Keratinocyte (primary cell): Measurements from ENCODE around the gene PRPF18. TPM values are rescaled to one million over a fixed set of nuclear protein-coding genes. Genes with fewer than 3 reads are reported as not detected.

Experiments used
- DNase-seq: peaks from one replicate; pipeline ENCODE4 v3.0.0-alpha.2; 2011; ENCODE audit warnings: low read depth, missing footprints, low spot score
- FAIRE-seq: peaks from 2 replicates; lab custom pipeline; 2011; peaks lifted over from hg19 to GRCh38; lab: Jason Lieb, UNC
- H2AFZ ChIP-seq: 2 replicates; pipeline ENCODE4 v1.6.0; 2012; ENCODE audit warnings: low read length, control low read depth, inconsistent platforms; ENCODE audit not compliant: control insufficient read depth
- H3K27ac ChIP-seq: 2 replicates; pipeline ENCODE4 v1.5.1; 2011; ENCODE audit warnings: low read length; ENCODE audit not compliant: control insufficient read depth, insufficient read depth
- H3K27me3 ChIP-seq: 3 replicates; pipeline ENCODE4 v1.6.0; 2011; ENCODE audit warnings: low read length; ENCODE audit not compliant: control insufficient read depth, insufficient read depth; ENCODE audit errors: extremely low read depth
- H3K36me3 ChIP-seq, 2 experiments: 2 replicates in 1 of 2; 3 replicates in 1 of 2; pipeline ENCODE4 v1.5.1; 2011; ENCODE audit warnings: low read length in 2 of 2, mild to moderate bottlenecking in 1 of 2; ENCODE audit not compliant: control insufficient read depth in 2 of 2, insufficient read depth in 2 of 2; ENCODE audit errors: extremely low read depth in 1 of 2
- H3K4me1 ChIP-seq: 3 replicates; pipeline ENCODE4 v1.5.1; 2011; ENCODE audit warnings: low read length; ENCODE audit not compliant: control insufficient read depth, insufficient read depth; ENCODE audit errors: extremely low read depth
- H3K4me2 ChIP-seq: 3 replicates; pipeline ENCODE4 v1.6.0; 2011; ENCODE audit warnings: low read depth, low read length; ENCODE audit not compliant: control insufficient read depth, insufficient read depth; ENCODE audit errors: extremely low read depth
- H3K4me3 ChIP-seq, 3 experiments: fragments of 200-600 bp in 1 of 3; sonication (generic) in 1 of 3; 2 replicates in 2 of 3; 3 replicates in 1 of 3; pipeline ENCODE4 v1.5.1; 2011 to 2016; ENCODE audit warnings: low read length in 3 of 3, mild to moderate bottlenecking in 3 of 3, control low read depth in 2 of 3, inconsistent platforms in 1 of 3, low read depth in 1 of 3, mixed read lengths in 1 of 3, mixed run types in 1 of 3, moderate library complexity in 1 of 3; ENCODE audit not compliant: control insufficient read depth in 2 of 3, insufficient read depth in 2 of 3; ENCODE audit errors: extremely low read depth in 1 of 3
- H3K79me2 ChIP-seq: 2 replicates; pipeline ENCODE4 v1.6.0; 2012; ENCODE audit warnings: low read length; ENCODE audit not compliant: control insufficient read depth, insufficient read depth
- H3K9ac ChIP-seq: 3 replicates; pipeline ENCODE4 v1.6.0; 2011; ENCODE audit warnings: low read length; ENCODE audit not compliant: control insufficient read depth, insufficient read depth; ENCODE audit errors: extremely low read depth
- H3K9me1 ChIP-seq: 3 replicates; pipeline ENCODE4 v1.6.0; 2011; ENCODE audit warnings: low read length; ENCODE audit not compliant: control insufficient read depth, insufficient read depth; ENCODE audit errors: extremely low read depth
- H3K9me3 ChIP-seq: 2 replicates; pipeline ENCODE4 v1.5.1; 2012; ENCODE audit warnings: low read depth, low read length; ENCODE audit not compliant: control insufficient read depth
- H4K20me1 ChIP-seq: 3 replicates; pipeline ENCODE4 v1.6.0; 2011; ENCODE audit warnings: low read length; ENCODE audit not compliant: control insufficient read depth, insufficient read depth; ENCODE audit errors: extremely low read depth
- CTCF ChIP-seq, 3 experiments: IDR thresholded peaks in 1 of 3; conservative IDR thresholded peaks in 1 of 3; optimal IDR thresholded peaks in 1 of 3; 2 replicates in 2 of 3; 3 replicates in 1 of 3; pipeline versions ENCODE3 to v1.5.1; 2011; ENCODE audit warnings: low read length in 3 of 3, mild to moderate bottlenecking in 3 of 3, moderate library complexity in 2 of 3, control low read depth in 1 of 3, inconsistent platforms in 1 of 3; ENCODE audit not compliant: insufficient read depth in 2 of 3; ENCODE audit errors: extremely low read depth in 1 of 3
- EZH2 ChIP-seq: IDR thresholded peaks from one replicate; pipeline ENCODE4 v1.6.1; 2012; ENCODE audit warnings: inconsistent platforms, mild to moderate bottlenecking, low read length, moderate library complexity
- dilution Hi-C: fragments of 300-500 bp; cut with MboI; formaldehyde crosslinking; loops from one replicate; pipeline ENCODE4 v1.7.0; 2020; ENCODE audit warnings: low sequenced_read_pairs; ENCODE audit not compliant: extremely low pct_ligation_motif_present
- polyA plus RNA-seq, 5 experiments: library from polyadenylated mRNA; depleted of rRNA in 3 of 5; stranded (reverse) in 3 of 5; stranded (forward) in 1 of 5; unstranded in 1 of 5; fragments of >200 nt; gene quantifications; 1 replicate in 1 of 5; 2 replicates in 3 of 5; 3 replicates in 1 of 5; pipeline versions ENCODE4 v1.2.1 to v1.2.3, GENCODE V29; 2011 to 2012; ENCODE audit warnings: missing spikeins in 2 of 5, low read depth in 1 of 5, low replicate concordance in 1 of 5

Gene PRPF18
- polyA plus RNA-seq, 1 donor (not counting 4 experiments of a cell fraction or from before 2014, with no cell fraction given) = 28.0 TPM

GRCh38 chr10:13659887-13660550 lies 73.3 kb downstream of the PRPF18 start:
- no peak overlapping the region for H3K4me3 ChIP-seq
- no peak for FAIRE-seq
- H3K36me3 ChIP-seq = peaks cover 3 to 25% of the 10 kb centered on the region in 2 experiments

GRCh38 chr10:13660551-13660920 lies 73.8 kb downstream of the PRPF18 start:
- no peaks in the 10 kb centered on the region for H3K9me1 ChIP-seq
- no peaks in the 10 kb centered on the region for H3K79me2 ChIP-seq
- DNase-seq (peak; percentile 74), FAIRE-seq (peak; percentile 92)
- H3K27me3 ChIP-seq = no peaks in the 10 kb centered on the region
- peak overlapping the region; percentile 55 for H2AFZ ChIP-seq
- H3K4me1 ChIP-seq = peaks cover 23% of the 10 kb centered on the region
- no peak overlapping the region for H3K4me3 ChIP-seq
- TF ChIP-seq EZH2 (no peak), CTCF (optimal IDR thresholded peaks at IDR 0.05 in 1 of 3, IDR thresholded peaks at IDR 0.05 in 1 of 3, conservative IDR thresholded peaks at IDR 0.05 in 1 of 3; ENCODE audit: extremely low read depth in 1 of 3, insufficient read depth in 2 of 3, low read length in 3 of 3) (no peak)
- H3K9ac ChIP-seq = peak overlapping the region; percentile 59
- H4K20me1 ChIP-seq = no peaks in the 10 kb centered on the region
- H3K4me2 ChIP-seq = peak overlapping the region; percentile 81
- H3K27ac ChIP-seq = peak overlapping the region; percentile 82
- H3K9me3 ChIP-seq = no peaks in the 10 kb centered on the region
- peaks cover 2 to 26% of the 10 kb centered on the region in 2 experiments for H3K36me3 ChIP-seq
- dilution Hi-C loops = no loop called here

More at GRCh38 chr10:13659887-13660550, 73.3 kb downstream of the PRPF18 start:
- dilution Hi-C loops = no loop called here
- peak overlapping the region; percentile 58 for H3K9ac ChIP-seq
- H3K27ac ChIP-seq = peak overlapping the region; percentile 82
- H3K9me3 ChIP-seq = no peaks in the 10 kb centered on the region
- H3K27me3 ChIP-seq = no peaks in the 10 kb centered on the region
- TF ChIP-seq CTCF (optimal IDR thresholded peaks at IDR 0.05 in 1 of 3, IDR thresholded peaks at IDR 0.05 in 1 of 3, conservative IDR thresholded peaks at IDR 0.05 in 1 of 3; ENCODE audit: extremely low read depth in 1 of 3, insufficient read depth in 2 of 3, low read length in 3 of 3) = peak; percentile 83 to 94 (median 89)
- TF ChIP-seq EZH2 = no peak
- H3K9me1 ChIP-seq = no peaks in the 10 kb centered on the region
- peak overlapping the region; percentile 81 for H3K4me2 ChIP-seq
- H3K4me1 ChIP-seq = peaks cover 23% of the 10 kb centered on the region
- no peaks in the 10 kb centered on the region for H3K79me2 ChIP-seq
- peak overlapping the region; percentile 55 for H2AFZ ChIP-seq
- no peaks in the 10 kb centered on the region for H4K20me1 ChIP-seq
- peak; percentile 30 for DNase-seq
